ENCODE results near the gene CCM2. TPM values are rescaled to one million over a fixed set of nuclear protein-coding genes. Genes with fewer than 3 reads are reported as not detected.

Gene CCM2
- total and polyA plus RNA-seq, 2 experiments from 2014 or later, result 24.9 to 40.1 TPM

- Histone ChIP-seq H3F3A (replicated peaks; ENCODE audit: low read depth) (no peaks in the 10 kb centered on the region; the same call in 1 of the 2 replicates), H3K36me3 (ENCODE audit: insufficient read depth) (no peaks in the 10 kb centered on the region), H3K4me2 (no peak overlapping the region), H3K4me3 (no peak overlapping the region), H3K27me3 (ENCODE audit: insufficient read depth) (no peaks in the 10 kb centered on the region), H3K4me1 (ENCODE audit: insufficient read depth) (peaks cover 10% of the 10 kb centered on the region; the same call in 1 of the 2 replicates), H2AFZ (no peak overlapping the region), H4K20me1 (replicated peaks; ENCODE audit: insufficient read depth) (no peaks in the 10 kb centered on the region), H3K27ac (ENCODE audit: low read depth) (no peak overlapping the region), H3K79me2 (replicated peaks; ENCODE audit: insufficient read depth) (no peaks in the 10 kb centered on the region), H3K9me2 (ENCODE audit: insufficient read depth) (no peaks in the 10 kb centered on the region)
- Mint-ChIP-seq H3K4me1 (peaks cover 19% of the 10 kb centered on the region; the same call in 2 of the 3 replicates), H3K4me3 (no peak overlapping the region), H3K9me3 (no peaks in the 10 kb centered on the region), H3K27ac (no peak overlapping the region; the same call in 1 of the 2 replicates), H3K36me3 (ENCODE audit: low read depth) (no peaks in the 10 kb centered on the region), H3K27me3 (ENCODE audit: insufficient read depth, low read depth, poor library complexity) (peaks cover 5% of the 10 kb centered on the region)
- TF ChIP-seq POLR2AphosphoS5 (IDR thresholded peaks at IDR 0.05; ENCODE audit: low read depth) (no peak), ETS1 (IDR thresholded peaks at IDR 0.05) (no peak), CREB1 (CRISPR knock-in tag; IDR thresholded peaks at IDR 0.05; ENCODE audit: low read depth) (no peak), NANOG (IDR thresholded peaks at IDR 0.05; ENCODE audit: borderline replicate concordance) (no peak), CTCF (conservative IDR thresholded peaks at IDR 0.05; ENCODE audit: low read depth in 2 of 2) (no peak), EZH2 (IDR thresholded peaks at IDR 0.05; ENCODE audit: low read depth, unreplicated experiment) (no peak)
- ATAC-seq, result no peak
- no peak for DNase-seq (ENCODE audit: low spot score)
These were observed 125.3 kb downstream of the CCM2 start for GRCh38 chr7:45125193-45125904.

Small RNA genes within 50 kb of the gene (small RNA-seq; reads per million reads assigned to genes)
- gene SNORA5A (ENCODE audit: low replicate concordance), result 1.6 reads per million, percentile 76 among the genes with 10 or more reads in this experiment
- not detected for gene SNORA5B (ENCODE audit: low replicate concordance)
- gene SNORA5C (ENCODE audit: low replicate concordance), result 15.5 reads per million, percentile 97 among the genes with 10 or more reads in this experiment

Other genes starting within 250 kb of the CCM2 start
- gene PPIA, start 203.5 kb upstream of the CCM2 start, total RNA-seq (2014; rRNA removed; shearing (Covaris generic)), result 4,367 and 4,717 TPM in 2 replicates
- 6,375 and 6,524 TPM in 2 replicates for gene PPIA, start 203.5 kb upstream of the CCM2 start, polyA plus RNA-seq (2016; fragmentation: Nextera tagmentation; extraction: Ambion mirVana)
- gene H2AZ2, start 152.1 kb upstream of the CCM2 start, total RNA-seq (2014; rRNA removed; shearing (Covaris generic)), result 215 and 219 TPM in 2 replicates
- gene H2AZ2, start 152.1 kb upstream of the CCM2 start, polyA plus RNA-seq (2016; fragmentation: Nextera tagmentation; extraction: Ambion mirVana), result 388 and 390 TPM in 2 replicates
- 25.9 and 27.1 TPM in 2 replicates for gene PURB, start 114.7 kb upstream of the CCM2 start, total RNA-seq (2014; rRNA removed; shearing (Covaris generic))
- 3.1 and 3.4 TPM in 2 replicates for gene PURB, start 114.7 kb upstream of the CCM2 start, polyA plus RNA-seq (2016; fragmentation: Nextera tagmentation; extraction: Ambion mirVana)
- 0.08 and 0.10 TPM in 2 replicates for gene MYO1G, start 21.2 kb upstream of the CCM2 start, total RNA-seq (2014; rRNA removed; shearing (Covaris generic))
- gene MYO1G, start 21.2 kb upstream of the CCM2 start, polyA plus RNA-seq (2016; fragmentation: Nextera tagmentation; extraction: Ambion mirVana), result 0.11 and 0.31 TPM in 2 replicates
- 9.9 and 11.2 TPM in 2 replicates for gene NACAD, start 88.8 kb downstream of the CCM2 start, total RNA-seq (2014; rRNA removed; shearing (Covaris generic))
- gene NACAD, start 88.8 kb downstream of the CCM2 start, polyA plus RNA-seq (2016; fragmentation: Nextera tagmentation; extraction: Ambion mirVana), result 4.9 and 6.1 TPM in 2 replicates
- 156 and 162 TPM in 2 replicates for gene TBRG4, start 111.5 kb downstream of the CCM2 start, total RNA-seq (2014; rRNA removed; shearing (Covaris generic))
- gene TBRG4, start 111.5 kb downstream of the CCM2 start, polyA plus RNA-seq (2016; fragmentation: Nextera tagmentation; extraction: Ambion mirVana), result 72.5 and 82.9 TPM in 2 replicates
- gene RAMP3, start 157.6 kb downstream of the CCM2 start, total RNA-seq (2014; rRNA removed; shearing (Covaris generic)), result 0.35 and 4.6 TPM in 2 replicates
- gene RAMP3, start 157.6 kb downstream of the CCM2 start, polyA plus RNA-seq (2016; fragmentation: Nextera tagmentation; extraction: Ambion mirVana), result 1.1 and 2.6 TPM in 2 replicates

Data from GM23338 (cell line).